K562 (cell line): ENCODE data around the gene PEX11A. TPM values are rescaled to one million over a fixed set of nuclear protein-coding genes. Genes with fewer than 3 reads are reported as not detected.
A peak's percentile ranks its signal among the peaks of the same experiment; 100 is the strongest.

Experiments used
- ATAC-seq: fragments of 200-7000 bp; cut with Tn5 transposase; 3 replicates; pipeline ENCODE4 v1.9.1; 2020; ENCODE audit warnings: moderate library complexity
- BruUV-seq: library from RNA; stranded (reverse); fragments of 400-500 nt; replicated peaks from 2 replicates; lab custom pipeline; 2021; lab: Mats Ljungman, UMichigan
- CTCF ChIA-PET: fragments of 300-600 bp; formaldehyde crosslinking; extraction: SDS; loops from one replicate; lab custom pipeline; 2021; ENCODE audit warnings: low intra/inter-chr PET ratio; lab: Yijun Ruan, JAX
- POLR2A ChIA-PET: fragments of 300-600, 350-650 bp; sonication (Branson Sonifier 250); formaldehyde crosslinking; extraction: SDS; loops from one replicate; lab custom pipeline; 2021; ENCODE audit warnings: antibody characterized with exemption, inconsistent platforms; lab: Yijun Ruan, JAX
- DNase-seq, 4 experiments: peaks; one replicate each; pipeline versions ENCODE4 v3.0.0 to v3.0.0-alpha.2; 2011 to 2018; ENCODE audit warnings: low spot score in 3 of 4, mixed read lengths in 3 of 4; ENCODE audit errors: extremely low read depth in 1 of 4
- FAIRE-seq: peaks from 2 replicates; lab custom pipeline; 2011; peaks lifted over from hg19 to GRCh38; lab: Jason Lieb, UNC
- H2AFZ ChIP-seq: 2 replicates; pipeline ENCODE4 v1.6.0; 2011; ENCODE audit warnings: low read depth, low read length, control low read depth, inconsistent platforms
- H3K27ac ChIP-seq: fragments of 200-600 bp; 3 replicates; pipeline ENCODE4 v1.8.0; 2011; ENCODE audit warnings: low read depth, mild to moderate bottlenecking, control low read depth, inconsistent platforms, low read length, moderate library complexity, mixed read lengths; ENCODE audit errors: extremely low read depth
- H3K27me3 ChIP-seq, 2 experiments: fragments of 300-600 bp in 1 of 2; 2 replicates in 1 of 2; 3 replicates in 1 of 2; pipeline versions ENCODE4 v1.6.0 to v1.8.0; 2011; ENCODE audit warnings: inconsistent platforms in 2 of 2, low read length in 2 of 2, mild to moderate bottlenecking in 1 of 2, mixed read lengths in 1 of 2, moderate library complexity in 1 of 2; ENCODE audit not compliant: control insufficient read depth in 2 of 2, insufficient read depth in 2 of 2
- H3K36me3 ChIP-seq: fragments of 300-600 bp; 3 replicates; pipeline ENCODE4 v1.8.0; 2011; ENCODE audit warnings: mild to moderate bottlenecking, low read length, inconsistent platforms; ENCODE audit not compliant: control insufficient read depth, insufficient read depth
- H3K4me1 ChIP-seq, 2 experiments: fragments of 200-600 bp in 1 of 2; replicated peaks in 1 of 2; 2 replicates in 1 of 2; 3 replicates in 1 of 2; pipeline versions ENCODE4 v1.5.1 to v1.8.0; 2011; ENCODE audit warnings: inconsistent platforms in 2 of 2, low read length in 2 of 2, mild to moderate bottlenecking in 1 of 2, mixed read lengths in 1 of 2, moderate library complexity in 1 of 2; ENCODE audit not compliant: control insufficient read depth in 2 of 2, insufficient read depth in 2 of 2
- H3K4me2 ChIP-seq: 2 replicates; pipeline ENCODE4 v1.6.1; 2011; ENCODE audit warnings: low read length, control low read depth, inconsistent platforms, mixed read lengths; ENCODE audit not compliant: insufficient read depth
- H3K4me3 ChIP-seq: fragments of 200-600 bp; sonication (generic), shearing (Covaris generic); 2 replicates; pipeline ENCODE4 v1.5.1; 2016; ENCODE audit warnings: control low read depth, inconsistent platforms
- H3K79me2 ChIP-seq: fragments of 200-600 bp; 3 replicates; pipeline ENCODE4 v1.8.0; 2011; ENCODE audit warnings: low read length, inconsistent platforms; ENCODE audit not compliant: control insufficient read depth, insufficient read depth
- H3K9ac ChIP-seq, 2 experiments: 2 replicates each; pipeline versions ENCODE4 v1.6.0 to v1.6.1; 2011; ENCODE audit warnings: low read depth in 2 of 2, low read length in 2 of 2, control low read depth in 1 of 2, inconsistent platforms in 1 of 2, mild to moderate bottlenecking in 1 of 2, mixed read lengths in 1 of 2; ENCODE audit not compliant: insufficient read depth in 1 of 2
- H3K9me1 ChIP-seq: one replicate; pipeline ENCODE4 v1.6.0; 2011; ENCODE audit warnings: inconsistent platforms, mild to moderate bottlenecking, low read length, moderate library complexity; ENCODE audit not compliant: control insufficient read depth, insufficient read depth
- H3K9me3 ChIP-seq: replicated peaks from 2 replicates; pipeline ENCODE4 v1.5.1; 2011; ENCODE audit warnings: low read depth, low read length, inconsistent platforms; ENCODE audit not compliant: control insufficient read depth, insufficient read depth
- H4K20me1 ChIP-seq: replicated peaks from 2 replicates; pipeline ENCODE4 v1.6.1; 2011; ENCODE audit warnings: low read length, inconsistent platforms, mixed read lengths; ENCODE audit not compliant: control insufficient read depth, insufficient read depth
- ARID2 ChIP-seq: fragments of 450-650 bp; IDR thresholded peaks from 2 replicates; pipeline ENCODE4 v1.6.1; 2017; ENCODE audit warnings: antibody characterized with exemption, mild to moderate bottlenecking
- BHLHE40 ChIP-seq: IDR thresholded peaks from 2 replicates; pipeline ENCODE4 v1.6.1; 2011; ENCODE audit warnings: low read length, improper control_type of control experiment
- CREM ChIP-seq: IDR thresholded peaks from 2 replicates; pipeline ENCODE4 v1.6.1; 2014; ENCODE audit warnings: antibody characterized with exemption, low read depth
- CTBP1 ChIP-seq: fragments of 450-650 bp; IDR thresholded peaks from 2 replicates; pipeline ENCODE4 v1.6.1; 2016; ENCODE audit warnings: borderline replicate concordance
- ELF4 ChIP-seq: fragments of 450-650 bp; formaldehyde crosslinking; IDR thresholded peaks from 2 replicates; pipeline ENCODE4 v1.4.0; 2022; ENCODE audit warnings: missing genetic modification characterization
- FOXA1 ChIP-seq: fragments of 450-650 bp; IDR thresholded peaks from 2 replicates; pipeline ENCODE4 v1.6.1; 2016; ENCODE audit warnings: mild to moderate bottlenecking, borderline replicate concordance
- HCFC1 ChIP-seq: IDR thresholded peaks from 2 replicates; pipeline ENCODE4 v1.6.1; 2012; ENCODE audit warnings: low read depth, low read length, improper control_type of control experiment
- ILF3 ChIP-seq: fragments of 450-650 bp; IDR thresholded peaks from 2 replicates; pipeline ENCODE4 v1.6.1; 2018; ENCODE audit warnings: antibody characterized with exemption, mild to moderate bottlenecking, moderate library complexity, borderline replicate concordance
- KLF16 ChIP-seq: IDR thresholded peaks from 2 replicates; pipeline ENCODE4 v1.6.1; 2016; ENCODE audit warnings: antibody characterized with exemption
- MEF2D ChIP-seq: conservative IDR thresholded peaks from 2 replicates; pipeline ENCODE4 v1.6.1; 2016; ENCODE audit warnings: low read depth, missing genetic modification characterization, missing compliant biosample characterization
- STAT5A ChIP-seq: IDR thresholded peaks from 2 replicates; pipeline ENCODE4 v1.6.1; 2012; ENCODE audit warnings: low read length, inconsistent platforms, borderline replicate concordance
- TBP ChIP-seq: optimal IDR thresholded peaks from 2 replicates; pipeline ENCODE3; 2011; ENCODE audit warnings: low read depth, low read length, improper control_type of control experiment
- TEAD1 ChIP-seq, 2 experiments: fragments of 450-650 bp in 1 of 2; sonication (generic) in 1 of 2; formaldehyde crosslinking; IDR thresholded peaks; 2 replicates each; pipeline versions ENCODE4 v1.4.0 to v1.8.0; 2020 to 2022; ENCODE audit warnings: mild to moderate bottlenecking in 2 of 2, missing genetic modification reagents in 1 of 2
- ZBTB7A ChIP-seq: IDR thresholded peaks from 2 replicates; pipeline ENCODE4 v1.6.1; 2011; ENCODE audit warnings: low read depth, mild to moderate bottlenecking, low read length, moderate library complexity, borderline replicate concordance; ENCODE audit not compliant: control insufficient read depth
- ZNF134 ChIP-seq: fragments of 250-450 bp; sonication (Bioruptor Pico); conservative IDR thresholded peaks from 2 replicates; pipeline ENCODE4 v1.4.0; 2020
- ZNF699 ChIP-seq: fragments of 250-450 bp; sonication (Bioruptor Pico); IDR thresholded peaks from 2 replicates; pipeline ENCODE4 v1.8.0; 2021; ENCODE audit warnings: mild to moderate bottlenecking, moderate library complexity; ENCODE audit not compliant: insufficient replicate concordance
- ZNF75A ChIP-seq: fragments of 450-650 bp; formaldehyde crosslinking; IDR thresholded peaks from 2 replicates; pipeline ENCODE4 v1.4.0; 2020; ENCODE audit warnings: mild to moderate bottlenecking
- WGBS: fragments of 100-300 bp; shearing (Covaris generic); methylation state at CpG from one replicate; pipeline ENCODE4 v1.1.6; 2016; ENCODE audit warnings: low coverage, mixed read lengths; ENCODE audit not compliant: insufficient coverage; ENCODE audit errors: missing lambda C conversion rate; 5-methylcytosine and 5-hydroxymethylcytosine counted together
- in situ Hi-C: fragments of 300-500 bp; cut with MboI; formaldehyde crosslinking; loops from 4 replicates; pipeline ENCODE4 v1.15.0; 2018; ENCODE audit warnings: inconsistent platforms, mixed read lengths
- intact Hi-C: fragments of 100-400 bp; cut with micrococcal nuclease; formaldehyde crosslinking; loops from 2 replicates; pipeline ENCODE4 v1.14.2; 2022
- polyA plus RNA-seq, 8 experiments: library from polyadenylated mRNA; depleted of rRNA in 4 of 8; stranded (reverse) in 5 of 8; unstranded in 3 of 8; fragments of >200 nt; fragmentation: Nextera tagmentation in 2 of 8; fragmentation: Illumina TruSeq in 1 of 8; extraction: Ambion mirVana in 2 of 8; extraction: Trizol in 1 of 8; gene quantifications; 2 replicates each; pipeline versions ENCODE4 v1.2.1 to v1.2.3, GENCODE V29; 2011 to 2014; ENCODE audit warnings: inconsistent platforms in 1 of 8, missing spikeins in 1 of 8
- total RNA-seq, 7 experiments: library from RNA; depleted of rRNA in 6 of 7; stranded (reverse); fragments of >200 nt in 6 of 7; fragmentation: Illumina TruSeq in 2 of 7; extraction: Trizol in 2 of 7; gene quantifications; 2 replicates each; pipeline versions ENCODE4 v1.2.1 to v1.2.3, GENCODE V29; 2011 to 2021; ENCODE audit warnings: low replicate concordance in 1 of 7
- TF ChIP-seq, protein P1 (sequence below): fragments of 250-450 bp; sonication (Bioruptor Pico); IDR thresholded peaks from 2 replicates; pipeline ENCODE4 v1.4.0; 2020; ENCODE audit warnings: mild to moderate bottlenecking
- TF ChIP-seq, protein P2 (sequence below), 3 experiments: IDR thresholded peaks in 2 of 3; conservative IDR thresholded peaks in 1 of 3; 2 replicates each; pipeline ENCODE4 v1.5.1; 2011 to 2012; ENCODE audit warnings: low read length in 3 of 3, mild to moderate bottlenecking in 3 of 3, control low read depth in 2 of 3, improper control_type of control experiment in 1 of 3, inconsistent platforms in 1 of 3, low read depth in 1 of 3, mixed read lengths in 1 of 3, moderate library complexity in 1 of 3; ENCODE audit not compliant: insufficient read depth in 2 of 3
- TF ChIP-seq, protein P3 (sequence below): sonication (generic); formaldehyde crosslinking; IDR thresholded peaks from 2 replicates; pipeline ENCODE4 v1.8.0; 2022; ENCODE audit warnings: missing genetic modification reagents, mild to moderate bottlenecking, borderline replicate concordance

The PEX11A gene
- total and polyA plus RNA-seq, 9 of the 15 experiments (the other 6 are each of a cell fraction or from before 2014, with no cell fraction given): not detected

DNA sequence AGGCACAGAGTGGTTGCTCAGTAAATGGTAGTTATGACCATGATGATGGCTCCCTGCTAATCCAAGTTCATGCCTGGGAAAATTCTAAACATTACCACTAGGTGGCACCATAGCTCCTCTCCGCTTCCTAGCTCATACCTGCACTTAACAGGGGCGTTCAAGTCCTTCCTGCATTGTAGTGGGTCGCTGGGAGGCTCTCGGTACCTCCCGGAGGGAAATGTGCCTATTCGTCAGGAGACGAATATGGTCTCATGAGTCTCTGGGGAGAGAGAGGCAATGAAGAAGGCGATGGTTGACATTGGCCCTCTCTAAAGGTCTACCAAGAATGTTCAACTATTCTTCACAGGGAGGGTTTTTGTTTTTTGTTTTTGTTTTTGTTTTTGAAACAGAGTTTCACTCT is 49.6 kb upstream of the PEX11A start:
- Histone ChIP-seq H3K9me3 (no peaks in the 10 kb centered on the region), H2AFZ (peak overlapping the region; percentile 88), H3K4me2 (peak overlapping the region; percentile 65), H3K9ac (no peak overlapping the region), H3K4me3 (no peak overlapping the region), H3K9me1 (no peaks in the 10 kb centered on the region), H3K27ac (no peak overlapping the region), H3K36me3 (no peaks in the 10 kb centered on the region), H3K79me2 (no peaks in the 10 kb centered on the region), H3K27me3 (peaks cover 14 to 51% of the 10 kb centered on the region in 2 experiments; a peak in 3 of 5 replicates), H4K20me1 (no peaks in the 10 kb centered on the region), H3K4me1 (no peaks in the 10 kb centered on the region; a peak in 1 of 5 replicates)
- CTCF ChIA-PET: interaction anchor here (0.6 to 2.3 kb wide), 6 partner anchors 135 to 387 kb away, joined by 3 to 11 read pairs (median 6); no protein-coding TSS in a partner anchor
- ATAC-seq: peak; percentile 95
- intact Hi-C loops: loop anchor here (1.0 to 10.0 kb wide), 5 partner anchors 148 to 545 kb away; no protein-coding TSS in a partner anchor
- peak; percentile 77 to 81 (median 78) for DNase-seq
- no TSS peak for BruUV-seq
- peak; percentile 99 for FAIRE-seq
- POLR2A ChIA-PET: interaction anchor here (0.6 to 1.0 kb wide), 5 partner anchors 10 to 346 kb away, joined by 3 to 5 read pairs (median 3); partner anchors contain the start of gene AP3S2
- in situ Hi-C loops: no loop called here
- WGBS: 0% methylated on average over 8 of the region's 8 CpGs
- TF ChIP-seq, protein P1, sequence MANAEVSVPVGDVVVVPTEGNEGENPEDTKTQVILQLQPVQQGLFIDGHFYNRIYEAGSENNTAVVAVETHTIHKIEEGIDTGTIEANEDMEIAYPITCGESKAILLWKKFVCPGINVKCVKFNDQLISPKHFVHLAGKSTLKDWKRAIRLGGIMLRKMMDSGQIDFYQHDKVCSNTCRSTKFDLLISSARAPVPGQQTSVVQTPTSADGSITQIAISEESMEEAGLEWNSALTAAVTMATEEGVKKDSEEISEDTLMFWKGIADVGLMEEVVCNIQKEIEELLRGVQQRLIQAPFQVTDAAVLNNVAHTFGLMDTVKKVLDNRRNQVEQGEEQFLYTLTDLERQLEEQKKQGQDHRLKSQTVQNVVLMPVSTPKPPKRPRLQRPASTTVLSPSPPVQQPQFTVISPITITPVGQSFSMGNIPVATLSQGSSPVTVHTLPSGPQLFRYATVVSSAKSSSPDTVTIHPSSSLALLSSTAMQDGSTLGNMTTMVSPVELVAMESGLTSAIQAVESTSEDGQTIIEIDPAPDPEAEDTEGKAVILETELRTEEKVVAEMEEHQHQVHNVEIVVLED (CRISPR knock-in tag): no peak
- TF ChIP-seq ZBTB7A (no peak), STAT5A (no peak), ZNF75A (no peak), HCFC1 (0 out of 2 replicates have a peak, but pooled peaks have one; percentile 22), TEAD1 (CRISPR knock-in tag; IDR thresholded peaks at IDR 0.05) (no peak), BHLHE40 (0 out of 2 replicates have a peak, but pooled peaks have one; percentile 24), ELF4 (CRISPR knock-in tag) (no peak), TBP (peak; percentile 17), KLF16 (peak; percentile 44; the same call in 1 of the 2 replicates), CREM (0 out of 2 replicates have a peak, but pooled peaks have one; percentile 9), ARID2 (0 out of 2 replicates have a peak, but pooled peaks have one; percentile 24), ZNF699 (CRISPR knock-in tag) (no peak), CTBP1 (peak; percentile 50; the same call in 1 of the 2 replicates), ZNF134 (no peak), FOXA1 (no peak), ILF3 (no peak), MEF2D (no peak)
- TF ChIP-seq, protein P2, sequence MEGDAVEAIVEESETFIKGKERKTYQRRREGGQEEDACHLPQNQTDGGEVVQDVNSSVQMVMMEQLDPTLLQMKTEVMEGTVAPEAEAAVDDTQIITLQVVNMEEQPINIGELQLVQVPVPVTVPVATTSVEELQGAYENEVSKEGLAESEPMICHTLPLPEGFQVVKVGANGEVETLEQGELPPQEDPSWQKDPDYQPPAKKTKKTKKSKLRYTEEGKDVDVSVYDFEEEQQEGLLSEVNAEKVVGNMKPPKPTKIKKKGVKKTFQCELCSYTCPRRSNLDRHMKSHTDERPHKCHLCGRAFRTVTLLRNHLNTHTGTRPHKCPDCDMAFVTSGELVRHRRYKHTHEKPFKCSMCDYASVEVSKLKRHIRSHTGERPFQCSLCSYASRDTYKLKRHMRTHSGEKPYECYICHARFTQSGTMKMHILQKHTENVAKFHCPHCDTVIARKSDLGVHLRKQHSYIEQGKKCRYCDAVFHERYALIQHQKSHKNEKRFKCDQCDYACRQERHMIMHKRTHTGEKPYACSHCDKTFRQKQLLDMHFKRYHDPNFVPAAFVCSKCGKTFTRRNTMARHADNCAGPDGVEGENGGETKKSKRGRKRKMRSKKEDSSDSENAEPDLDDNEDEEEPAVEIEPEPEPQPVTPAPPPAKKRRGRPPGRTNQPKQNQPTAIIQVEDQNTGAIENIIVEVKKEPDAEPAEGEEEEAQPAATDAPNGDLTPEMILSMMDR (IDR thresholded peaks at IDR 0.05 in 2 of 3, conservative IDR thresholded peaks at IDR 0.05 in 1 of 3; ENCODE audit: insufficient read depth in 2 of 3, low read depth in 1 of 3, low read length in 3 of 3): peak; percentile 86 to 96 (median 91)
- TF ChIP-seq, protein P3, sequence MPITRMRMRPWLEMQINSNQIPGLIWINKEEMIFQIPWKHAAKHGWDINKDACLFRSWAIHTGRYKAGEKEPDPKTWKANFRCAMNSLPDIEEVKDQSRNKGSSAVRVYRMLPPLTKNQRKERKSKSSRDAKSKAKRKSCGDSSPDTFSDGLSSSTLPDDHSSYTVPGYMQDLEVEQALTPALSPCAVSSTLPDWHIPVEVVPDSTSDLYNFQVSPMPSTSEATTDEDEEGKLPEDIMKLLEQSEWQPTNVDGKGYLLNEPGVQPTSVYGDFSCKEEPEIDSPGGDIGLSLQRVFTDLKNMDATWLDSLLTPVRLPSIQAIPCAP (CRISPR knock-in tag): no peak
